Omental fat pad (tissue), 4 donors: ENCODE results near the gene BORCS6. TPM values are rescaled to one million over a fixed set of nuclear protein-coding genes. Genes with fewer than 3 reads are reported as not detected.

Source experiments
- ATAC-seq: fragments of 150-250 bp; one replicate; pipeline ENCODE4 v1.9.1; 2016; ENCODE audit warnings: mild to moderate bottlenecking, moderate library complexity; ENCODE audit not compliant: low FRiP score
- DNase-seq: peaks from one replicate; pipeline ENCODE4 v3.0.0-alpha.2; 2019; ENCODE audit warnings: low spot score
- total RNA-seq, 4 donors: library from RNA; depleted of rRNA; stranded (reverse); fragments of >200 nt; gene quantifications; one replicate each; pipeline ENCODE4 v1.1.0, GENCODE V29; 2016
- TF ChIP-seq, protein P1 (sequence below), 3 donors: fragments of 450-650 bp; IDR thresholded peaks; one replicate each; pipeline ENCODE4 v1.5.1; 2016 to 2017; ENCODE audit warnings: antibody characterized with exemption in 3 of 3, mild to moderate bottlenecking in 3 of 3, moderate library complexity in 2 of 3

The BORCS6 gene
- total RNA-seq, 4 donors from 2014 or later: 4.7 to 9.9 (median 6.7) TPM

DNA sequence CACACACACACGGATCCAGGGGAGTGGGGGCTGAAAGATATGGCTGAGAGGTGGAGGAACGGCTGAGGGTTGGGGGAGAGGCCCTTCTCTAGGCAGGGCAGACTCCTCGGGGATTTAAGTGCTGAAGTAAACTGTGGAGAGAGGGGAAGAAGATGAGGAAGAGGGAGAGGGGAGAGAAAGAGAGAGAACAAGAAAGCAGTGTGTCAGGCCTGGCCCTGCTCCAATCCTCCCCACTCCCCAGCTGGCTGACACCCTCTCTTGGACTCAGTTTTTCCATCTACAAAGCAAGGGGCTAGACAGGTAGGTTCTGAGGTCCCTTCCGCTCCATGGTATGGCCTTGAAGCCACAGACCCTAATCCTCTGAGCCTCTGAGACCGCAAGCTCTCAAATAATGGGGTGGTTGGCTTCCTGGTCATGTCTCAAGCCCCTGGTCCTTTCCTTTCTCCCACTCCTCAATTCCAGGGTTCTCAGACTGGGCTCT is 29.2 kb downstream of the BORCS6 start:
- TF ChIP-seq, protein P1, sequence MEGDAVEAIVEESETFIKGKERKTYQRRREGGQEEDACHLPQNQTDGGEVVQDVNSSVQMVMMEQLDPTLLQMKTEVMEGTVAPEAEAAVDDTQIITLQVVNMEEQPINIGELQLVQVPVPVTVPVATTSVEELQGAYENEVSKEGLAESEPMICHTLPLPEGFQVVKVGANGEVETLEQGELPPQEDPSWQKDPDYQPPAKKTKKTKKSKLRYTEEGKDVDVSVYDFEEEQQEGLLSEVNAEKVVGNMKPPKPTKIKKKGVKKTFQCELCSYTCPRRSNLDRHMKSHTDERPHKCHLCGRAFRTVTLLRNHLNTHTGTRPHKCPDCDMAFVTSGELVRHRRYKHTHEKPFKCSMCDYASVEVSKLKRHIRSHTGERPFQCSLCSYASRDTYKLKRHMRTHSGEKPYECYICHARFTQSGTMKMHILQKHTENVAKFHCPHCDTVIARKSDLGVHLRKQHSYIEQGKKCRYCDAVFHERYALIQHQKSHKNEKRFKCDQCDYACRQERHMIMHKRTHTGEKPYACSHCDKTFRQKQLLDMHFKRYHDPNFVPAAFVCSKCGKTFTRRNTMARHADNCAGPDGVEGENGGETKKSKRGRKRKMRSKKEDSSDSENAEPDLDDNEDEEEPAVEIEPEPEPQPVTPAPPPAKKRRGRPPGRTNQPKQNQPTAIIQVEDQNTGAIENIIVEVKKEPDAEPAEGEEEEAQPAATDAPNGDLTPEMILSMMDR (IDR thresholded peaks at IDR 0.05): no peak
- DNase-seq (no peak), ATAC-seq (no peak)

DNA sequence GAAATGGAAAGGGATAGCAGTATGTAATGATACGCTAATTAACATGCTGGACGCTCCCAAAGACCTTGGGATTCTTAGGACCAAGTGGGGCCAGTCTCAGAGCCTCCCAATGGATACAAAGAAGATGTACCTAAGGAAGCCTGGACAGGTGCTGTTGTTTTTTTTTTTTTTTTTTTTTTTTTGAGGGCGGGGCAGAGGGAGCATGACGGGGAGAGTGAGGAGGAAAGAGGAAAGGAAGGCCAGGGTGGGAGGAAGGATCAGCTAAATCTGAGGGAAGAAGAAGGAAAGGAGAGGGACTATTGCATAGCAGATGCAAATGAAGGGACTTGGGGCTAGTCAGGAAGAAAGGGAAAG is 29.8 kb downstream of the BORCS6 start:
- TF ChIP-seq, protein P1 (IDR thresholded peaks at IDR 0.05): no peak
- DNase-seq (no peak), ATAC-seq (no peak)

DNA sequence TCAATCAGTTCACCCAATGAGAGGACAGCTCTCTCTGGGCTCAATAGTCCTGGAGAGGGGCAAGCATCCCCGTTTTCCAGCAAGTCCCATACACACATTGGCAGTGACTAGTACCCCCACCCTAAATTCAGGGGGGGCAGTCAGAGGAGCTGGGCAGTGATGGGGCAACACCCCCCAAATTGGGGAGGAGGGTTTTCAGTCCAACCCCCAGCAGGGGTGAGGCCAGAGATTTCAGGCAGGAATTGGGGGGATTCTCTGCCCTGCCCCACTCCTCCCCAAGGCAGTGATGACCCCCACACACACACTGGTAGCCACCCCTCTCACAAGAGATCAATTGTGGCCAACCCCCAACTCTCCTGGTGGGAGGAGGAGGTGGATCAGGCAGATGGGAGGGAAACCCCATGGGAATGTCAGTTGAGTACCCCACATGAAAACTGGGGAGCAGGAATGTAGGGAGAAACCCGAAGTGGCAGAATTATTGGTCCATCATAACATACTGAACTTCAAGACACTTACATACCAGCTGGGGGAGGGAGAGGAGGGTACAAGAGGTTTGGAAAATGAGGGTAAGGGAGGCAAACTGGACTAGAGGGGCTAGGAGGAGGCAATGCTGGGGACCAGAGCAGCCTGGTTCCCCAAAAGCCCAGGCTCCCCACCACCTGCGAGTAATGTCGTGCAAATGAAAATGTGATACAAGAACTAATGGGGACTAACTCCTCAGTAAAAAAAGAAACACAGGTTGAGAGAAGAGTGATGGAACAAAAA is 30.3 kb downstream of the BORCS6 start:
- DNase-seq: no peak
- TF ChIP-seq, protein P1 (IDR thresholded peaks at IDR 0.05): no peak
- no peak for ATAC-seq

DNA sequence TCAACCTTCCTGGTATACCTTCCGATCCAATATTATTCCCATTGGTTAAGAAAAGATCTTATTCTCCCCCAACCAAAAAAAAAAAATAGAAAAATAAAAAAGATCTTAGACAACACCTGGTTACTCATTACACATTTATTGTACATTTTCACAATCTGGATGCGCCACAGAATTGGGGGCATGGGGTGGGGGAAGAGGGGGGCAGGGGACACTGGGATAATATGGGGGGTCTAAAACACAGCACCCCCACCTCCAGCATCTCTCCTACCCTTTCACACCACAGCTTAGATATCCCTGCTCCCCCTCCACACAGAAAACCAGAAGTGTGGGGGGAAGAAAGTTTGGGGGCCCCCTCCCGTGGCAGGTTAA is 31.0 kb downstream of the BORCS6 start:
- no peak for DNase-seq
- TF ChIP-seq, protein P1 (IDR thresholded peaks at IDR 0.05): no peak
- ATAC-seq: no peak

DNA sequence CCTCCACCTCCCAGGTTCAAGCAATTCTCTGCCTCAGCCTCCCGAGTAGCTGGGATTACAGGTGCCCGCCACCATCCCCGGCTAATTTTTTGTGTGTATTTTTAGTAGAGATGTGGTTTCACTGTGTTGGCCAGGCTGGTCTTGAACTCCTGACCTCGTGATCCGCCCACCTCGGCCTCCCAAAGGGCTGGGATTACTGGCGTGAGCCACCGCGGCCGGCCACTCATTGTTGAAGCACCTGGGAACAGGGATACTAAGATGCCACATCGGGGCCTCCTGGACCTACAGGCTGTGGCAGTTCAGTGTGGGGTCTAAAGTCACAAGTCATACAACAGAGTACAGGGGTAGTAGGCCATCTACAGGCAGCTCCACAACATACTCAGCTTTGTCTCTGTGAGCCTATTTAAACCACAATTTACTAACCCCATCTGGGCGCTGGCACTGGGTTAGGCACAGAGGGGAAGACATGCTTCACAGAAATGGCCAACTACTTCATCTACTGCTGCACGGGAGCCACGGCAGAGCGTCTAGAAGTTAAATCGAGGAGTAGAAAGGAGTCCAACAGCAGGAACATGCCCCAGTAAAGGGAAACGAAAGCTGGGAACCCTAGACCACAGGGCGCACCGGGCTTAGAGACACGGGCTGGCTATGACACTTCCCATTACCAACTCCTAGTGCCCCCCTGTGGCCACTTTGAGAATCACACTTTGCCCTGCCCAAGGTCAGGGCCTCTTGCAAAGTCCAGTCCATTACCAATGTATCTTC is 31.5 kb downstream of the BORCS6 start:
- DNase-seq (peak; percentile 99), ATAC-seq (no peak)
- TF ChIP-seq, protein P1 (IDR thresholded peaks at IDR 0.05): peak in 2 of 3 donors; percentile 74 to 84

DNA sequence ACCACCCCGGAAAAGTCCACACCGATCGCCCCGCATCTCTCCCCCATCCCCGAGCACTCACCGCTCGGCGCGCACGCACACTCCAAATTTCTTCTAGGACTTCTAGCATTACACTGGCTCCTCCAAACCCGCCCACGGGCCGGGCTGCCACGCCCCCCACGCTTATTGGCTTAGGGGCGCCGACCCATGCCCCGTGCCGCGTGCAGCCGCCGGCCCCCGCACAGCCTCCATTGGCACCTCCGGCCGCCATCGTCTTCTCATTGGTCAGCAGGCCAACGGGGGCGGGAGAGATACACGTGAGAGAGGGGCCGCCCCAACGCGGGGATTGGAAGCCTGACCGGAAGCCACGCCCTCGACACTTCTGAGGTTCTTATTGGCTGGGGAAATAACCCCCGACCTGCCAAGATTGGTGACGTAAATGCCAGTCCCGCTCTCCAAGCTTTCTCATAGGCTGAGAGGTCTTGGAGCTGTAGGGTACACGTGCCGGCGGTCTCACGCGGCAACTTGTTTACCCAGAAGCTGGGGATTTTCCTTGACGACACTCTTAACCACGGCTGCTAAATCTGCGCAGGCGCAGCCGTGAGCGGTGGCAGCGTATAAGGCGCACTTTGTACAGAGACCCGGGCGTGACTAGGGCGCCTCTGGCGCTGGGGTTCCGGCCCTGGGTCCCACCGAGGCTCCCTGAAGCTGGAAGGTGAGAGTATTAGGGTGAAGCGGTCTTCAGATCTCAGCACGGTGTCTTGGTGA is 33.6 kb downstream of the BORCS6 start:
- DNase-seq: peak; percentile 99
- TF ChIP-seq, protein P1 (IDR thresholded peaks at IDR 0.05): no peak
- peak; percentile 80 for ATAC-seq
